H9 (cell line): ENCODE measurements around the gene PRKCZ. TPM values are rescaled to one million over a fixed set of nuclear protein-coding genes. Genes with fewer than 3 reads are reported as not detected.

ENCODE experiments used
- DNase-seq: peaks from one replicate; pipeline ENCODE4 v3.0.0-alpha.2; 2017
- H2AFZ ChIP-seq: one replicate; pipeline ENCODE4 v1.6.1; 2013; ENCODE audit warnings: mild to moderate bottlenecking, low read length, control low read depth, moderate library complexity
- H2AK5ac ChIP-seq: 2 replicates; pipeline ENCODE4 v1.6.1; 2013; ENCODE audit warnings: low read length, control low read depth, mixed read lengths; ENCODE audit not compliant: insufficient read length
- H2BK120ac ChIP-seq: one replicate; pipeline ENCODE4 v1.6.1; 2013; ENCODE audit warnings: low read depth, mild to moderate bottlenecking, low read length, control low read depth, inconsistent platforms; ENCODE audit not compliant: poor library complexity, severe bottlenecking
- H2BK12ac ChIP-seq: 2 replicates; pipeline ENCODE4 v1.6.1; 2013; ENCODE audit warnings: low read length, control low read depth, mixed read lengths, low read depth; ENCODE audit not compliant: insufficient read length
- H2BK15ac ChIP-seq: 2 replicates; pipeline ENCODE4 v1.6.1; 2013; ENCODE audit warnings: low read depth, low read length, control low read depth
- H2BK20ac ChIP-seq: one replicate; pipeline ENCODE4 v1.6.1; 2013; ENCODE audit warnings: low read depth, mild to moderate bottlenecking, low read length, control low read depth, inconsistent platforms; ENCODE audit not compliant: poor library complexity, severe bottlenecking
- H2BK5ac ChIP-seq: 2 replicates; pipeline ENCODE4 v1.6.1; 2013; ENCODE audit warnings: low read length, control low read depth, mixed read lengths; ENCODE audit not compliant: insufficient read length
- H3K14ac ChIP-seq: 2 replicates; pipeline ENCODE4 v1.6.1; 2013; ENCODE audit warnings: low read length, control low read depth; ENCODE audit not compliant: insufficient read depth
- H3K18ac ChIP-seq: 2 replicates; pipeline ENCODE4 v1.6.1; 2013; ENCODE audit warnings: low read depth, mild to moderate bottlenecking, mixed read lengths, low read length, control low read depth; ENCODE audit not compliant: insufficient read length
- H3K23ac ChIP-seq: 2 replicates; pipeline ENCODE4 v1.6.1; 2013; ENCODE audit warnings: low read length, control low read depth, mixed read lengths, low read depth; ENCODE audit not compliant: insufficient read length
- H3K23me2 ChIP-seq: 2 replicates; pipeline ENCODE4 v1.6.1; 2013; ENCODE audit warnings: low read depth, mild to moderate bottlenecking, mixed read lengths, low read length, control low read depth; ENCODE audit not compliant: insufficient read length, poor library complexity, severe bottlenecking
- H3K27ac ChIP-seq: 2 replicates; pipeline ENCODE4 v1.5.1; 2013; ENCODE audit warnings: low read length, control low read depth, mixed read lengths, low read depth; ENCODE audit not compliant: insufficient read length
- H3K27me3 ChIP-seq: 2 replicates; pipeline ENCODE4 v1.6.1; 2013; ENCODE audit warnings: low read length, control low read depth, inconsistent platforms; ENCODE audit not compliant: insufficient read depth
- H3K4ac ChIP-seq: 2 replicates; pipeline ENCODE4 v1.6.1; 2013; ENCODE audit warnings: low read depth, mild to moderate bottlenecking, control low read depth, inconsistent platforms, low read length, moderate library complexity
- H3K4me1 ChIP-seq: 2 replicates; pipeline ENCODE4 v1.6.1; 2013; ENCODE audit warnings: low read length, control low read depth, inconsistent platforms; ENCODE audit not compliant: insufficient read depth
- H3K4me2 ChIP-seq: 2 replicates; pipeline ENCODE4 v1.6.1; 2013; ENCODE audit warnings: low read length, control low read depth, mixed read lengths; ENCODE audit not compliant: insufficient read length, insufficient read depth
- H3K56ac ChIP-seq: 2 replicates; pipeline ENCODE4 v1.6.1; 2013; ENCODE audit warnings: low read depth, mild to moderate bottlenecking, mixed read lengths, low read length, control low read depth; ENCODE audit not compliant: insufficient read length
- H3K79me1 ChIP-seq: 2 replicates; pipeline ENCODE4 v1.6.1; 2013; ENCODE audit warnings: low read depth, mild to moderate bottlenecking, moderate library complexity, low read length, control low read depth, inconsistent platforms; ENCODE audit not compliant: insufficient read depth, poor library complexity, severe bottlenecking
- H3K79me2 ChIP-seq: 2 replicates; pipeline ENCODE4 v1.6.1; 2013; ENCODE audit warnings: low read length, control low read depth, inconsistent platforms; ENCODE audit not compliant: insufficient read depth
- H3K9ac ChIP-seq: 2 replicates; pipeline ENCODE4 v1.6.1; 2013; ENCODE audit warnings: low read length, control low read depth, mixed read lengths; ENCODE audit not compliant: insufficient read length; ENCODE audit errors: extremely low read depth
- H3K9me3 ChIP-seq: one replicate; pipeline ENCODE4 v1.6.1; 2013; ENCODE audit warnings: low read depth, low read length, inconsistent platforms; ENCODE audit not compliant: control insufficient read depth
- H3T11ph ChIP-seq: one replicate; pipeline ENCODE4 v1.6.1; 2013; ENCODE audit warnings: mild to moderate bottlenecking, low read length, control low read depth, inconsistent platforms
- H4K20me1 ChIP-seq: one replicate; pipeline ENCODE4 v1.6.1; 2013; ENCODE audit not compliant: control insufficient read depth, insufficient read length, insufficient read depth
- H4K5ac ChIP-seq: 2 replicates; pipeline ENCODE4 v1.6.1; 2013; ENCODE audit warnings: low read depth, mild to moderate bottlenecking, mixed read lengths, low read length, control low read depth; ENCODE audit not compliant: insufficient read length
- H4K8ac ChIP-seq: replicated peaks from 2 replicates; pipeline ENCODE4 v1.6.1; 2013; ENCODE audit warnings: low read length, control low read depth, mixed read lengths, low read depth; ENCODE audit not compliant: insufficient read length
- H4K91ac ChIP-seq: 2 replicates; pipeline ENCODE4 v1.6.1; 2013; ENCODE audit warnings: low read depth, mild to moderate bottlenecking, moderate library complexity, mixed read lengths, low read length, control low read depth; ENCODE audit not compliant: insufficient read length
- H3K27ac Mint-ChIP-seq, 3 experiments: 2 replicates in 2 of 3; 3 replicates in 1 of 3; pipeline ENCODE4 v1.8.0; 2020 to 2021; ENCODE audit warnings: mixed read lengths in 3 of 3, mild to moderate bottlenecking in 1 of 3, moderate library complexity in 1 of 3
- H3K27me3 Mint-ChIP-seq: 2 replicates; pipeline ENCODE4 v1.8.0; 2021; ENCODE audit warnings: low read depth, mild to moderate bottlenecking, moderate library complexity, mixed read lengths
- H3K36me3 Mint-ChIP-seq, 3 experiments: 2 replicates in 2 of 3; 3 replicates in 1 of 3; pipeline ENCODE4 v1.8.0; 2020 to 2021; ENCODE audit warnings: low read depth in 3 of 3, mixed read lengths in 3 of 3; ENCODE audit not compliant: insufficient read depth in 1 of 3
- H3K4me1 Mint-ChIP-seq, 2 experiments: 2 replicates each; pipeline ENCODE4 v1.8.0; 2020; ENCODE audit warnings: mixed read lengths in 2 of 2
- H3K4me3 Mint-ChIP-seq, 2 experiments: 2 replicates in 1 of 2; 3 replicates in 1 of 2; pipeline ENCODE4 v1.8.0; 2020 to 2021; ENCODE audit warnings: mild to moderate bottlenecking in 2 of 2, mixed read lengths in 2 of 2, moderate library complexity in 1 of 2
- H3K9me3 Mint-ChIP-seq, 2 experiments: 2 replicates in 1 of 2; 3 replicates in 1 of 2; pipeline ENCODE4 v1.8.0; 2020; ENCODE audit warnings: mild to moderate bottlenecking in 2 of 2, mixed read lengths in 2 of 2, moderate library complexity in 1 of 2
- WGBS: extraction: QIAGEN DNeasy Blood & Tissue Kit; methylation state at CpG from one replicate; pipeline ENCODE4 v1.1.7; 2013; ENCODE audit warnings: missing lambda C conversion rate, low lambda C conversion rate, mixed read lengths; ENCODE audit not compliant: insufficient read length; ENCODE audit errors: extremely low coverage; 5-methylcytosine and 5-hydroxymethylcytosine counted together
- total RNA-seq: library from RNA; stranded (reverse); gene quantifications from 2 replicates; pipeline ENCODE4 v1.2.1, GENCODE V29; 2021
- TF ChIP-seq, protein P1 (sequence below): fragments of 200-600 bp; sonication (generic); conservative IDR thresholded peaks from 3 replicates; pipeline ENCODE4 v1.8.0; 2021; ENCODE audit warnings: antibody characterized with exemption, mild to moderate bottlenecking

The PRKCZ gene
- total RNA-seq, 1 experiment from 2014 or later, result 48.4 TPM

DNA sequence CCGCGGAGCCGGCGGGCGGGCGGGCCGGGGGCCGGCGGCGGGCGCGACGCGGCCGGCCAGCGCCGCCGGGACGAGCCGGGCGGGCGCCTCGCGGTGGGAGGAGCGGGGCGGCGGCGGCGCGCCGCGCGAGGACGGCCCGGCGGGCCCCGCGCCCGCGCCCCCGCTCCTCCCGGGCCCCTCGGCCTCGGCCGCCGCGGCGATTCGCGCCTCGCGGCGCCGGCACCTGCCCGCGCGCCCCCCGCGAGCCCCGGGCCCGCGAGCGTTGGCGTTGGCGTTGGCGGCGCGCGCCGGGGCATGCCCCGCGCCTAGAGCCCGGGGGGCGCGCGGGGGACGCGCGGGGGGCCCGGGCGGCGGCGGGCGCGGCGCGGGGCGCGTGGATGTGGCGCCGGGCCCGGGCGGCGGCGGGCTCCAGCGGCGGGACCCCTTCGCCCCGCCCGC is 178.0 kb downstream of the PRKCZ start, which contains the start of gene SKI:
TSS of gene SKI (plus strand) at position 163 of the 438 bp plus-strand sequence. CDS start 448 bp downstream, outside the sequence.
- H3K4me2 ChIP-seq, result peak within 1 kb of the TSS; percentile 65
- Mint-ChIP-seq H3K27ac (peak within 1 kb of the TSS in 2 of 3 experiments; percentile 72 to 97; a peak in 3 of 7 replicates), H3K4me3 (peak within 1 kb of the TSS; percentile 96 to 97), H3K4me1 (peaks cover 26 to 31% of the 10 kb centered on the region in 2 experiments), H3K36me3 (peaks cover 6 to 22% (median 10%) of the 10 kb centered on the region in 3 experiments; a peak in 5 of 7 replicates), H3K9me3 (no peaks in the 10 kb centered on the region; a peak in 1 of 5 replicates), H3K27me3 (peaks cover 3% of the 10 kb centered on the region; the same call in 1 of the 2 replicates)
- H3K27me3 ChIP-seq, result no peaks in the 10 kb centered on the region
- H2AFZ ChIP-seq, result no peak within 1 kb of the TSS
- no peaks in the 10 kb centered on the region; the same call in 1 of the 2 replicates for H3K4me1 ChIP-seq
- peak within 1 kb of the TSS; percentile 57 for H3K9ac ChIP-seq
- no peak within 1 kb of the TSS for H3K4ac ChIP-seq
- peak within 1 kb of the TSS; percentile 52 for H3K18ac ChIP-seq
- H3K56ac ChIP-seq, result no peak within 1 kb of the TSS
- no peak within 1 kb of the TSS for H4K8ac ChIP-seq
- H3K27ac ChIP-seq, result no peak within 1 kb of the TSS
- no peak within 1 kb of the TSS for H4K91ac ChIP-seq
- no peak within 1 kb of the TSS for H2BK120ac ChIP-seq
- no peaks in the 10 kb centered on the region for H3K9me3 ChIP-seq
- DNase-seq, result no peak
- H4K5ac ChIP-seq, result no peak within 1 kb of the TSS
- peak within 1 kb of the TSS; percentile 55 for H3K14ac ChIP-seq
- H2AK5ac ChIP-seq, result no peak within 1 kb of the TSS
- H3K79me1 ChIP-seq, result peaks cover 8% of the 10 kb centered on the region
- peaks cover 32% of the 10 kb centered on the region for H3K23me2 ChIP-seq
- peaks cover 45% of the 10 kb centered on the region; the same call in 1 of the 2 replicates for H3K79me2 ChIP-seq
- H3T11ph ChIP-seq, result no peak within 1 kb of the TSS
- no peak within 1 kb of the TSS for H2BK5ac ChIP-seq
- WGBS, result no CpG with 5 or more reads among the region's 100 CpGs
- no peaks in the 10 kb centered on the region for H4K20me1 ChIP-seq
- no peak within 1 kb of the TSS for H2BK15ac ChIP-seq
- no peak within 1 kb of the TSS for H2BK12ac ChIP-seq
- H3K23ac ChIP-seq, result no peak within 1 kb of the TSS
- H2BK20ac ChIP-seq, result no peak within 1 kb of the TSS
- TF ChIP-seq, protein P1, sequence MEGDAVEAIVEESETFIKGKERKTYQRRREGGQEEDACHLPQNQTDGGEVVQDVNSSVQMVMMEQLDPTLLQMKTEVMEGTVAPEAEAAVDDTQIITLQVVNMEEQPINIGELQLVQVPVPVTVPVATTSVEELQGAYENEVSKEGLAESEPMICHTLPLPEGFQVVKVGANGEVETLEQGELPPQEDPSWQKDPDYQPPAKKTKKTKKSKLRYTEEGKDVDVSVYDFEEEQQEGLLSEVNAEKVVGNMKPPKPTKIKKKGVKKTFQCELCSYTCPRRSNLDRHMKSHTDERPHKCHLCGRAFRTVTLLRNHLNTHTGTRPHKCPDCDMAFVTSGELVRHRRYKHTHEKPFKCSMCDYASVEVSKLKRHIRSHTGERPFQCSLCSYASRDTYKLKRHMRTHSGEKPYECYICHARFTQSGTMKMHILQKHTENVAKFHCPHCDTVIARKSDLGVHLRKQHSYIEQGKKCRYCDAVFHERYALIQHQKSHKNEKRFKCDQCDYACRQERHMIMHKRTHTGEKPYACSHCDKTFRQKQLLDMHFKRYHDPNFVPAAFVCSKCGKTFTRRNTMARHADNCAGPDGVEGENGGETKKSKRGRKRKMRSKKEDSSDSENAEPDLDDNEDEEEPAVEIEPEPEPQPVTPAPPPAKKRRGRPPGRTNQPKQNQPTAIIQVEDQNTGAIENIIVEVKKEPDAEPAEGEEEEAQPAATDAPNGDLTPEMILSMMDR, result no peak
